Measurements from ENCODE around the gene SUFU. TPM values are rescaled to one million over a fixed set of nuclear protein-coding genes. Genes with fewer than 3 reads are reported as not detected.

The SUFU gene
- total and polyA plus RNA-seq, 2 of the 13 experiments (the other 11 are each of a cell fraction or from before 2014, with no cell fraction given) = 2.9 to 5.5 TPM

GRCh38 chr10:102504179-102504975, 605 bp downstream of the SUFU start (continued):
- TF ChIP-seq SETDB1 (CRISPR knock-in tag; IDR thresholded peaks at IDR 0.05; ENCODE audit: borderline replicate concordance) = no peak
- no peak for TF ChIP-seq ASH2L (IDR thresholded peaks at IDR 0.05; ENCODE audit: insufficient read length, low read depth, low read length)
- TF ChIP-seq ZNF780A (CRISPR knock-in tag; IDR thresholded peaks at IDR 0.05) = no peak
- no peak for TF ChIP-seq ZNF781 (CRISPR knock-in tag; IDR thresholded peaks at IDR 0.05; ENCODE audit: borderline replicate concordance, not compliant biosample characterization)
- TF ChIP-seq ZFP37 (CRISPR knock-in tag; IDR thresholded peaks at IDR 0.05; ENCODE audit: borderline replicate concordance) = no peak
- no peak for TF ChIP-seq STAG1 (CRISPR knock-in tag; IDR thresholded peaks at IDR 0.05)
- no peak for TF ChIP-seq ZNF746 (CRISPR knock-in tag; IDR thresholded peaks at IDR 0.05)
- TF ChIP-seq CHD2 (IDR thresholded peaks at IDR 0.05; ENCODE audit: low read depth, low read length) = no peak
- no peak for TF ChIP-seq ESRRA (CRISPR knock-in tag; IDR thresholded peaks at IDR 0.05; ENCODE audit: low read depth)
- no peak for TF ChIP-seq ZNF646 (CRISPR knock-in tag; IDR thresholded peaks at IDR 0.05)
- TF ChIP-seq ZNF337 (CRISPR knock-in tag; IDR thresholded peaks at IDR 0.05; ENCODE audit: borderline replicate concordance, low read depth) = no peak
- no peak for TF ChIP-seq TP53 (CRISPR knock-in tag; conservative IDR thresholded peaks at IDR 0.05)
- TF ChIP-seq GABPB1 (CRISPR knock-in tag; IDR thresholded peaks at IDR 0.05) = no peak
- TF ChIP-seq FUBP1 (CRISPR knock-in tag; IDR thresholded peaks at IDR 0.05; ENCODE audit: borderline replicate concordance) = no peak
- TF ChIP-seq HDAC6 (IDR thresholded peaks at IDR 0.05; ENCODE audit: low read depth, low read length) = no peak
- no peak for TF ChIP-seq ZNF224 (CRISPR knock-in tag; IDR thresholded peaks at IDR 0.05)
- TF ChIP-seq SRSF9 (IDR thresholded peaks at IDR 0.05; ENCODE audit: borderline replicate concordance, insufficient read depth, low read depth, low read length, poor library complexity, severe bottlenecking) = no peak
- no peak for TF ChIP-seq HMG20A (CRISPR knock-in tag; IDR thresholded peaks at IDR 0.05; ENCODE audit: borderline replicate concordance)
- TF ChIP-seq NFE2L1 (CRISPR knock-in tag; IDR thresholded peaks at IDR 0.05; ENCODE audit: borderline replicate concordance) = no peak
- no peak for TF ChIP-seq ZNF552 (CRISPR knock-in tag; IDR thresholded peaks at IDR 0.05; ENCODE audit: borderline replicate concordance)

Data from HepG2 (cell line).